Spleen (tissue), 11 donors: ENCODE data around the gene TANK. TPM values are rescaled to one million over a fixed set of nuclear protein-coding genes. Genes with fewer than 3 reads are reported as not detected.

Source experiments
- DNase-seq: peaks from one replicate; pipeline ENCODE4 v3.0.0-alpha.2; 2020
- H3K27ac ChIP-seq, 8 donors: fragments of 200-600 bp; sonication (generic) in 7 of 8; 1 replicate in 4 of 8; 2 replicates in 4 of 8; pipeline versions ENCODE4 v1.5.0 to v1.8.0; 2016 to 2021; ENCODE audit warnings: inconsistent platforms in 4 of 8, mild to moderate bottlenecking in 4 of 8, moderate library complexity in 1 of 8
- H3K27me3 ChIP-seq, 7 donors: fragments of 200-600 bp; sonication (generic) in 6 of 7; replicated peaks in 1 of 7; 1 replicate in 4 of 7; 2 replicates in 3 of 7; pipeline versions ENCODE4 v1.5.0 to v1.8.0; 2016 to 2021; ENCODE audit warnings: inconsistent platforms in 3 of 7, mild to moderate bottlenecking in 1 of 7
- H3K36me3 ChIP-seq, 6 donors: fragments of 200-600 bp; sonication (generic) in 5 of 6; 1 replicate in 4 of 6; 2 replicates in 2 of 6; pipeline versions ENCODE4 v1.5.0 to v1.8.0; 2016 to 2021; ENCODE audit warnings: inconsistent platforms in 2 of 6
- H3K4me1 ChIP-seq, 6 donors: fragments of 200-600 bp; sonication (generic) in 5 of 6; 1 replicate in 3 of 6; 2 replicates in 3 of 6; pipeline versions ENCODE4 v1.5.0 to v1.8.0; 2016 to 2021; ENCODE audit warnings: inconsistent platforms in 3 of 6
- H3K4me3 ChIP-seq, 8 donors: fragments of 200-600 bp; sonication (generic) in 7 of 8; 1 replicate in 4 of 8; 2 replicates in 4 of 8; pipeline versions ENCODE4 v1.5.0 to v1.8.0; 2016 to 2021; ENCODE audit warnings: inconsistent platforms in 4 of 8, mild to moderate bottlenecking in 4 of 8, moderate library complexity in 2 of 8
- H3K9me3 ChIP-seq, 8 donors: fragments of 200-600 bp; sonication (generic) in 7 of 8; 1 replicate in 4 of 8; 2 replicates in 4 of 8; pipeline versions ENCODE4 v1.5.0 to v1.8.0; 2016 to 2021; ENCODE audit warnings: inconsistent platforms in 4 of 8
- CTCF ChIP-seq, 11 experiments: fragments of 200-600 bp in 7 of 11; fragments of 450-650 bp in 4 of 11; sonication (generic) in 4 of 11; IDR thresholded peaks in 8 of 11; conservative IDR thresholded peaks in 3 of 11; 1 replicate in 7 of 11; 2 replicates in 4 of 11; pipeline versions ENCODE4 v1.4.0 to v1.8.0; 2016 to 2021; ENCODE audit warnings: antibody characterized with exemption in 11 of 11, inconsistent platforms in 4 of 11, mild to moderate bottlenecking in 1 of 11
- POLR2A ChIP-seq, 3 donors: fragments of 450-650 bp; IDR thresholded peaks; one replicate each; pipeline ENCODE4 v1.5.1; 2017; ENCODE audit warnings: antibody characterized with exemption in 3 of 3, mild to moderate bottlenecking in 1 of 3
- POLR2AphosphoS5 ChIP-seq, 3 donors: sonication (generic); formaldehyde crosslinking; IDR thresholded peaks; one replicate each; pipeline ENCODE4 v1.5.1; 2017; ENCODE audit warnings: antibody characterized with exemption in 3 of 3
- WGBS, 5 donors: extraction: QIAGEN DNeasy Blood & Tissue Kit in 3 of 5; methylation state at CpG; one replicate each; pipeline versions ENCODE4 v1.1.5 to v1.1.7; 2013 to 2018; 5-methylcytosine and 5-hydroxymethylcytosine counted together
- intact Hi-C: fragments of 100-400 bp; cut with DNase I; formaldehyde crosslinking; loops from one replicate; pipeline ENCODE4 v1.15.0; 2023; ENCODE audit warnings: low total_unique reads
- polyA plus RNA-seq, 3 donors: library from polyadenylated mRNA; stranded (reverse); fragments of 200-250 nt; gene quantifications; one replicate each; pipeline ENCODE4 v1.2.1, GENCODE V29; 2013
- total RNA-seq, 7 donors: library from RNA; depleted of rRNA in 3 of 7; stranded (reverse); fragments of >200 nt in 3 of 7; fragmentation: NEBNext Ultra II Directional in 4 of 7; extraction: Animal tissue kit (Norgen Biotek cat#: 25700) in 4 of 7; gene quantifications; one replicate each; pipeline versions ENCODE4 v1.1.0 to v1.2.1, GENCODE V29; 2016 to 2021
- donor health status: healthy with polysubstance abuse.
- donor health status: DM: no; HTN: no; CAD: no; lungs with moderate emphysema.
- donor health status: DM: no; HTN: no; CAD: no.
- donor health status: Bipolar disorder and iron deficiency.
- donor health status: healthy.
- donor health status: DM: no; HTN: no; CAD: no.
- donor health status: DM: yes; HTN: yes; CAD: no.

TANK gene
- total and polyA plus RNA-seq, 10 donors: 37.5 to 152 (median 120) TPM

GRCh38 chr2:161233858-161234431, 73.7 kb downstream of the TANK start:
- intact Hi-C loops: no loop called here
- Histone ChIP-seq H3K27me3 (peaks cover 0 to 15% (median 0%) of the 10 kb centered on the region in 7 donors), H3K36me3 (peaks cover 0 to 67% (median 29%) of the 10 kb centered on the region in 6 donors), H3K4me3 (no peak overlapping the region), H3K9me3 (no peaks in the 10 kb centered on the region), H3K27ac (no peak overlapping the region), H3K4me1 (peaks cover 6 to 50% (median 17%) of the 10 kb centered on the region in 6 donors)
- TF ChIP-seq CTCF (IDR thresholded peaks at IDR 0.05 in 8 of 11, conservative IDR thresholded peaks at IDR 0.05 in 3 of 11): no peak
- TF ChIP-seq POLR2A (IDR thresholded peaks at IDR 0.05): no peak
- WGBS, 5 donors: 72 to 80% (median 74%) methylated on average over 2 of the region's 2 CpGs
- DNase-seq: no peak

GRCh38 chr2:161234627-161235026, 74.4 kb downstream of the TANK start:
- WGBS, 5 donors: 91 to 97% (median 94%) methylated on average over 2 of the region's 2 CpGs
- no peak for TF ChIP-seq POLR2A (IDR thresholded peaks at IDR 0.05)
- no peak for TF ChIP-seq POLR2AphosphoS5 (IDR thresholded peaks at IDR 0.05)
- no peak for TF ChIP-seq CTCF (IDR thresholded peaks at IDR 0.05 in 8 of 11, conservative IDR thresholded peaks at IDR 0.05 in 3 of 11)
- no peak for DNase-seq
- H3K27ac ChIP-seq: no peak overlapping the region
- H3K27me3 ChIP-seq: peaks cover 0 to 19% (median 0%) of the 10 kb centered on the region in 7 donors
- peaks cover 0 to 60% (median 23%) of the 10 kb centered on the region in 6 donors for H3K36me3 ChIP-seq
- peaks cover 6 to 50% (median 17%) of the 10 kb centered on the region in 6 donors for H3K4me1 ChIP-seq
- no peaks in the 10 kb centered on the region for H3K9me3 ChIP-seq
- intact Hi-C loops: no loop called here
- H3K4me3 ChIP-seq: no peak overlapping the region

- H3K27ac ChIP-seq: peak overlapping the region in 1 of 8 donors; percentile 41
- DNase-seq: peak; percentile 87
- H3K27me3 ChIP-seq: peaks cover 0 to 19% (median 0%) of the 10 kb centered on the region in 7 donors
- peak overlapping the region; percentile 39 to 81 (median 56) for H3K4me3 ChIP-seq
- peaks cover 0 to 30% (median 1%) of the 10 kb centered on the region in 6 donors for H3K36me3 ChIP-seq
- H3K4me1 ChIP-seq: peaks cover 6 to 46% (median 17%) of the 10 kb centered on the region in 6 donors
- no peaks in the 10 kb centered on the region for H3K9me3 ChIP-seq
- TF ChIP-seq POLR2A (IDR thresholded peaks at IDR 0.05): no peak
- TF ChIP-seq POLR2AphosphoS5 (IDR thresholded peaks at IDR 0.05): peak in 2 of 3 donors; percentile 57 to 77
- TF ChIP-seq CTCF (IDR thresholded peaks at IDR 0.05 in 8 of 11, conservative IDR thresholded peaks at IDR 0.05 in 3 of 11): no peak
- 7 to 11% (median 9%) methylated on average over 34 to 49 of the region's 49 CpGs for WGBS, 5 donors
- intact Hi-C loops: no loop called here
Measured at GRCh38 chr2:161237392-161238264, 77.4 kb downstream of the TANK start.

- Histone ChIP-seq H3K27me3 (peaks cover 0 to 19% (median 0%) of the 10 kb centered on the region in 7 donors), H3K4me1 (peaks cover 7 to 46% (median 22%) of the 10 kb centered on the region in 6 donors), H3K36me3 (peaks cover 0 to 29% (median 0%) of the 10 kb centered on the region in 6 donors), H3K27ac (peak overlapping the region in 3 of 8 donors; percentile 32 to 70 (median 47)), H3K4me3 (peak overlapping the region; percentile 39 to 81 (median 56)), H3K9me3 (no peaks in the 10 kb centered on the region)
- no peak for TF ChIP-seq POLR2AphosphoS5 (IDR thresholded peaks at IDR 0.05)
- TF ChIP-seq CTCF (IDR thresholded peaks at IDR 0.05 in 8 of 11, conservative IDR thresholded peaks at IDR 0.05 in 3 of 11): no peak
- TF ChIP-seq POLR2A (IDR thresholded peaks at IDR 0.05): no peak
- WGBS, 5 donors: 1 to 2% (median 2%) methylated on average over 16 of the region's 16 CpGs
- intact Hi-C loops: no loop called here
- no peak for DNase-seq
Measured at GRCh38 chr2:161238265-161238559, 78.0 kb downstream of the TANK start.
